T-cell (primary cell): ENCODE results near the gene DNAJB11. TPM values are rescaled to one million over a fixed set of nuclear protein-coding genes. Genes with fewer than 3 reads are reported as not detected.

ENCODE experiments used
- ATAC-seq, 4 experiments: fragments of 200-7000 bp in 3 of 4; fragments of 150-1000 bp in 1 of 4; cut with Tn5 transposase; replicated peaks in 1 of 4; 1 replicate in 3 of 4; 2 replicates in 1 of 4; pipeline ENCODE4 v1.10.0; 2021; ENCODE audit warnings: moderate library complexity in 3 of 4, mild to moderate bottlenecking in 2 of 4, moderate number of reproducible peaks in 1 of 4
- CTCF ChIA-PET, 2 donors: fragments of 300-600 bp; sonication (Branson Sonifier 250); formaldehyde crosslinking; loops; one replicate each; lab custom pipeline; 2022; ENCODE audit warnings: antibody characterized with exemption in 2 of 2; lab: Charles Lee
- POLR2A ChIA-PET, 2 donors: fragments of 300-600 bp; sonication (Branson Sonifier 250); formaldehyde crosslinking; loops; one replicate each; lab custom pipeline; 2022; ENCODE audit warnings: antibody characterized with exemption in 2 of 2; lab: Charles Lee
- DNase-seq, 35 experiments: peaks; one replicate each; pipeline versions ENCODE4 v3.0.0 to v3.0.0-alpha.2; 2013 to 2023
- H3K27ac ChIP-seq: one replicate; pipeline ENCODE4 v1.5.1; 2013; ENCODE audit warnings: low read length
- H3K27me3 ChIP-seq, 2 experiments: replicated peaks in 1 of 2; 1 replicate in 1 of 2; 2 replicates in 1 of 2; pipeline versions ENCODE4 v1.6.1 to v1.7.0; 2013; ENCODE audit warnings: low read length in 1 of 2, mixed read lengths in 1 of 2; ENCODE audit not compliant: control insufficient read depth in 2 of 2, insufficient read depth in 2 of 2; ENCODE audit errors: extremely low read depth in 1 of 2
- H3K36me3 ChIP-seq, 2 donors: 1 replicate in 1 of 2; 2 replicates in 1 of 2; pipeline versions ENCODE4 v1.6.1 to v1.7.0; 2013; ENCODE audit warnings: low read length in 1 of 2; ENCODE audit not compliant: control insufficient read depth in 2 of 2, insufficient read depth in 1 of 2; ENCODE audit errors: extremely low read depth in 1 of 2
- H3K4me1 ChIP-seq, 2 experiments: 1 replicate in 1 of 2; 2 replicates in 1 of 2; pipeline versions ENCODE4 v1.6.1 to v1.7.0; 2013; ENCODE audit warnings: low read length in 2 of 2, mixed read lengths in 1 of 2; ENCODE audit not compliant: insufficient read depth in 2 of 2, control insufficient read depth in 1 of 2; ENCODE audit errors: extremely low read depth in 1 of 2
- H3K4me3 ChIP-seq, 2 donors: 1 replicate in 1 of 2; 2 replicates in 1 of 2; pipeline versions ENCODE4 v1.5.1 to v1.7.0; 2013; ENCODE audit warnings: mild to moderate bottlenecking in 2 of 2, low read length in 1 of 2, moderate library complexity in 1 of 2; ENCODE audit not compliant: control insufficient read depth in 1 of 2; ENCODE audit errors: extremely low read depth in 1 of 2
- H3K9me3 ChIP-seq: 2 replicates; pipeline ENCODE4 v1.7.0; 2013
- H3K27ac Mint-ChIP-seq, 2 donors: one replicate each; pipeline ENCODE4 v1.8.0; 2020 to 2021; ENCODE audit warnings: mild to moderate bottlenecking in 2 of 2, mixed read lengths in 2 of 2
- H3K27me3 Mint-ChIP-seq, 2 donors: one replicate each; pipeline ENCODE4 v1.8.0; 2021 to 2022; ENCODE audit warnings: mixed read lengths in 2 of 2
- H3K36me3 Mint-ChIP-seq: one replicate; pipeline ENCODE4 v1.8.0; 2021; ENCODE audit warnings: mixed read lengths
- H3K4me1 Mint-ChIP-seq, 3 donors: one replicate each; pipeline ENCODE4 v1.8.0; 2020 to 2022; ENCODE audit warnings: mixed read lengths in 3 of 3, mild to moderate bottlenecking in 1 of 3
- H3K4me3 Mint-ChIP-seq, 3 donors: one replicate each; pipeline ENCODE4 v1.8.0; 2020 to 2022; ENCODE audit warnings: mild to moderate bottlenecking in 3 of 3, mixed read lengths in 3 of 3, moderate library complexity in 3 of 3
- H3K9me3 Mint-ChIP-seq, 3 donors: one replicate each; pipeline ENCODE4 v1.8.0; 2020 to 2022; ENCODE audit warnings: mixed read lengths in 3 of 3
- WGBS: methylation state at CpG from one replicate; pipeline ENCODE4 v1.1.5; 2013; ENCODE audit warnings: missing lambda C conversion rate; ENCODE audit not compliant: insufficient coverage; 5-methylcytosine and 5-hydroxymethylcytosine counted together
- total RNA-seq, 35 experiments: library from RNA in 6 of 35; stranded (reverse) in 6 of 35; fragments of 120-200 nt in 1 of 35; gene quantifications; one replicate each; pipeline versions ENCODE4 v1.2.1 to v1.2.4 and lab custom pipeline; 2013 to 2026

Gene DNAJB11
- total RNA-seq, 5 donors from 2014 or later (not counting 1 experiment from before 2014, with no cell fraction given) = 28.7 to 65.4 (median 31.7) TPM

DNA sequence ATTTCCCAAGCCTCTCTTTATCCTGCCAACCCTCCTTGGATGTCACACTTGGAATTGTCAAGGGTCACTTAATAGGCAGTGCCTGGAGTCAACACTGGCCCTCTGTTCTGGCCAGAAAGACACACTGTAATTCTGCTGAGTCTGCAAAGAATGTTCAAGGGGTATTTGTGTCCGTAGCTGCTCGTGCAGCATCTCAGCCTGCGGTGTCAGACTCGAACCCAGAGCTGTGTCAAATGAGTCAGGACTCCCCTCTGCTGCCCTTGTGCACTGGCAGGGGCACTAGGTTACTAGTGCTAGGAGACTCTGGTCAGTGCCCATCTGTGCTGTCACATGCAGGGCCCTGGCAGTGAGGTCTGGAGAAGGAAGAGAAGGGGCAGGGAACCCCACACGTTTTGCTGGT is 41.5 kb downstream of the DNAJB11 start:
- Mint-ChIP-seq H3K36me3 (no peaks in the 10 kb centered on the region), H3K4me3 (no peak overlapping the region), H3K4me1 (peaks cover 16 to 18% (median 16%) of the 10 kb centered on the region in 3 donors), H3K27ac (no peak overlapping the region), H3K9me3 (no peaks in the 10 kb centered on the region), H3K27me3 (peaks cover 16 to 17% of the 10 kb centered on the region in 2 donors)
- ChIA-PET CTCF (interaction anchor here in 1 of 2 donors (1.0 kb wide), 1 partner anchor 49 kb away, joined by 3 read pairs; no protein-coding TSS in a partner anchor), POLR2A (no interaction called here)
- Histone ChIP-seq H3K27me3 (peaks cover 4 to 10% of the 10 kb centered on the region in 2 experiments), H3K27ac (no peak overlapping the region), H3K9me3 (no peaks in the 10 kb centered on the region), H3K36me3 (no peaks in the 10 kb centered on the region), H3K4me1 (peaks cover 7 to 13% of the 10 kb centered on the region in 2 experiments), H3K4me3 (no peak overlapping the region)
- DNase-seq (no peak), ATAC-seq (no peak)
- WGBS = 59% methylated on average over 4 of the region's 5 CpGs

DNA sequence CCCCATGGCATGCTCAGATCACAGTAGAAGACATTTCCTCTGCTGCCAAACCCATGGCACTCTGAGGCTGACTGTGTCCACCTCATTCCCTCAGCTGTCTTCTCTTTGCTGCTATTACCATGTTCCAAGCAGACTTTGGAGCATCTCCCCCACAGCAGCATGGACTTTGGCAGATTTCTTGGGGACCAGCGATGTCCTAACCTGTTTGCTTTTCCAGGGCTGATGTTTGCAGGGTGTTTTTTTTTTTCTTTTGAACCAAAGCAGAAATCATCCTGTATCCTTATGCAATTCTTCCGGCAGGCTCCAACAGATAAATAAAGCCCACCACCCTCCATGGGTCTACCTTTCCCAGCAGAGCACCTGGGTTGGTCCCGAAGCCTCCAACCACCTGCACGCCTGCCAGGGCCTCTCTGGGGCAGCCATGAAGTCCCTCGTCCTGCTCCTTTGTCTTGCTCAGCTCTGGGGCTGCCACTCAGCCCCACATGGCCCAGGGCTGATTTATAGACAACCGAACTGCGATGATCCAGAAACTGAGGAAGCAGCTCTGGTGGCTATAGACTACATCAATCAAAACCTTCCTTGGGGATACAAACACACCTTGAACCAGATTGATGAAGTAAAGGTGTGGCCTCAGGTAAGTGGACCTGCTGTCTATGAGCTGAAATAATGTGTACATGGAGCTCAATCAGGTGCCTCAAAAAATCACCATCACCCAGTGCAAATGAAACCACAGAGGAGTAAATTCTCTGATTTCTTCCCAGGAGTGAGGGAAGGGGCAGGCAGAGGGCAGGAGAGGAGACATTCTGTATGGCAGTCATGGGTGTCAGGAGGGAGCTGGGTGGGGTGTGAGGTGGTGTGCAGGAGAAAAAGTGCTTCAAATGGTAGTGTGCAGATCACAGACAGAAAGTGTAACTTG is 42.5 kb downstream of the DNAJB11 start, which contains the start of gene AHSG:
Gene AHSG, plus strand, starts transcription at position 340 of the 916 bp plus-strand sequence. Its CDS starts 82 bp downstream, at position 422.
- Mint-ChIP-seq H3K36me3 (no peaks in the 10 kb centered on the region), H3K27me3 (peaks cover 16 to 21% of the 10 kb centered on the region in 2 donors), H3K9me3 (no peaks in the 10 kb centered on the region), H3K27ac (peak within 1 kb of the TSS in 1 of 2 donors; percentile 44), H3K4me1 (peaks cover 20 to 22% (median 21%) of the 10 kb centered on the region in 3 donors), H3K4me3 (no peak within 1 kb of the TSS)
- H3K36me3 ChIP-seq = no peaks in the 10 kb centered on the region
- no peak within 1 kb of the TSS for H3K4me3 ChIP-seq
- CTCF ChIA-PET = interaction anchor here (0.6 to 3.3 kb wide), 5 partner anchors 11 to 669 kb away, joined by 3 to 21 read pairs (median 4); no protein-coding TSS in a partner anchor
- ATAC-seq (no peak), DNase-seq (no peak)
- POLR2A ChIA-PET = no interaction called here
- peaks cover 4 to 15% of the 10 kb centered on the region in 2 experiments for H3K27me3 ChIP-seq
- H3K27ac ChIP-seq = no peak within 1 kb of the TSS
- H3K4me1 ChIP-seq = peaks cover 7 to 18% of the 10 kb centered on the region in 2 experiments
- WGBS = 80% methylated on average over 4 of the region's 7 CpGs
- H3K9me3 ChIP-seq = no peaks in the 10 kb centered on the region

DNA sequence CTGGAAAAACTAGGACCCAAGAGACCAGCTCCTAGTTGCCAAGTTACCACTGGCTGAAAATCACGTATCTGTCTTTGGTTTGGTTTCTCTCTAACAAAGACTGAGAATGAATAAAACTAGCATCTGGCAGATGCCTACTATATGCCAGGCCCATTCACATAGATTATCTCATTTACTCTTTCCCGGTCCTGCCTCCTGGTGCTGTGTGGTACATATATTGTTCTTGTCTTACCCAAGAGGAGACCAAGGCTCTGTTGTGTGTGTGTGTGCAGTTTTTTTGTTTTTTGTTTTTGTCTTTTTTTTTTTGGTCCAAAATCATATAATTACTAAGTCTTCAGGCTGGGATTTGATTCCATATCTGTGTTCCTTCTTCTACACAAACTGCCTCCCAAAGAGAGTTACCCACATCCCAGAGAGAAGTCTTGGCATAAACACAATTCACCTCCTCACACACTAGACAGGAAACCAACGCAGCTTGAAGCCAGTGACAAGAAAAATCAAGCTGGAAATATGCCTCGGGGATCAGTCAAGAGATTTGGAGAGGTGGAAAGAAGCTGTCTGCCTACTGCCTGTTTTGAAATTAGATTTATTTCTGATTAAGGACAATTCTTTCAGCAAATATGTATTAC is 43.2 kb downstream of the DNAJB11 start:
- H3K27ac Mint-ChIP-seq = no peak overlapping the region
- CTCF ChIA-PET = interaction anchor here (0.5 to 4.6 kb wide), 15 partner anchors 10 to 670 kb away, joined by 3 to 42 read pairs (median 4); partner anchors contain the start of gene DNAJB11 (in 1 of the 2)
- H3K36me3 Mint-ChIP-seq = no peaks in the 10 kb centered on the region
- no peak overlapping the region for H3K4me3 Mint-ChIP-seq
- Histone ChIP-seq H3K36me3 (no peaks in the 10 kb centered on the region), H3K27me3 (peaks cover 4 to 23% of the 10 kb centered on the region in 2 experiments), H3K4me1 (peaks cover 7 to 18% of the 10 kb centered on the region in 2 experiments), H3K9me3 (no peaks in the 10 kb centered on the region), H3K4me3 (no peak overlapping the region), H3K27ac (no peak overlapping the region)
- H3K9me3 Mint-ChIP-seq = no peaks in the 10 kb centered on the region
- WGBS = no CpG with 5 or more reads among the region's 4 CpGs
- H3K4me1 Mint-ChIP-seq = peaks cover 20 to 22% (median 21%) of the 10 kb centered on the region in 3 donors
- DNase-seq (no peak), ATAC-seq (no peak)
- POLR2A ChIA-PET = interaction anchor here in 1 of 2 donors (1.9 kb wide), 1 partner anchor 170 kb away, joined by 8 read pairs; the partner anchor contains the start of gene EIF4A2
- peaks cover 20 to 28% of the 10 kb centered on the region in 2 donors for H3K27me3 Mint-ChIP-seq

DNA sequence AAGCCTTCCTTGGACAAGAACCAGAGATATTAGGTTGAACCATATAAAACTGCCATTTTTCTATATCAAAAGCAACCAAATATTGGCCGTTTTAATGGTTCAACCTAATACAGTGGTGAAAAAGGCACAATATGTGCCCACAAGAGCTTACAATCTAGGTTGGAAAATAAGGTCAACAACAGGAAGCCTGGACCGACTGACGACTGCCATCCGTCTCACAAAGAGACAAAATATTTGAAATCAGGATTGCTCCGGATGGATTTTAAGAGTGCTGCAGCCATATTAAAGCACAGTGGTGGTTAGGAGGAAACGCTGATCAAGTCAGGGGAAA is 43.7 kb downstream of the DNAJB11 start:
- Histone ChIP-seq H3K36me3 (no peaks in the 10 kb centered on the region), H3K4me1 (peaks cover 7 to 18% of the 10 kb centered on the region in 2 experiments), H3K27me3 (peaks cover 4 to 26% of the 10 kb centered on the region in 2 experiments), H3K27ac (no peak overlapping the region), H3K4me3 (peak overlapping the region in 1 of 2 donors; percentile 25), H3K9me3 (no peaks in the 10 kb centered on the region)
- Mint-ChIP-seq H3K27me3 (peaks cover 21 to 30% of the 10 kb centered on the region in 2 donors), H3K9me3 (no peaks in the 10 kb centered on the region), H3K27ac (peak overlapping the region; percentile 53 to 75), H3K4me1 (peaks cover 20 to 22% (median 21%) of the 10 kb centered on the region in 3 donors), H3K4me3 (peak overlapping the region; percentile 15 to 52 (median 50)), H3K36me3 (no peaks in the 10 kb centered on the region)
- POLR2A ChIA-PET = interaction anchor here in 1 of 2 donors (1.1 to 1.9 kb wide), 2 partner anchors 44 to 169 kb away, joined by 6 to 8 read pairs; partner anchors contain the start of genes DNAJB11 and EIF4A2
- WGBS = 40% methylated on average over 5 of the region's 6 CpGs
- CTCF ChIA-PET = interaction anchor here (0.5 to 4.6 kb wide), 29 partner anchors 10 to 770 kb away, joined by 3 to 42 read pairs (median 6); partner anchors contain the start of genes DNAJB11 (in 1 of the 2) and TBCCD1 (in 1 of the 2)
- ATAC-seq = no peak
- no peak for DNase-seq

DNA sequence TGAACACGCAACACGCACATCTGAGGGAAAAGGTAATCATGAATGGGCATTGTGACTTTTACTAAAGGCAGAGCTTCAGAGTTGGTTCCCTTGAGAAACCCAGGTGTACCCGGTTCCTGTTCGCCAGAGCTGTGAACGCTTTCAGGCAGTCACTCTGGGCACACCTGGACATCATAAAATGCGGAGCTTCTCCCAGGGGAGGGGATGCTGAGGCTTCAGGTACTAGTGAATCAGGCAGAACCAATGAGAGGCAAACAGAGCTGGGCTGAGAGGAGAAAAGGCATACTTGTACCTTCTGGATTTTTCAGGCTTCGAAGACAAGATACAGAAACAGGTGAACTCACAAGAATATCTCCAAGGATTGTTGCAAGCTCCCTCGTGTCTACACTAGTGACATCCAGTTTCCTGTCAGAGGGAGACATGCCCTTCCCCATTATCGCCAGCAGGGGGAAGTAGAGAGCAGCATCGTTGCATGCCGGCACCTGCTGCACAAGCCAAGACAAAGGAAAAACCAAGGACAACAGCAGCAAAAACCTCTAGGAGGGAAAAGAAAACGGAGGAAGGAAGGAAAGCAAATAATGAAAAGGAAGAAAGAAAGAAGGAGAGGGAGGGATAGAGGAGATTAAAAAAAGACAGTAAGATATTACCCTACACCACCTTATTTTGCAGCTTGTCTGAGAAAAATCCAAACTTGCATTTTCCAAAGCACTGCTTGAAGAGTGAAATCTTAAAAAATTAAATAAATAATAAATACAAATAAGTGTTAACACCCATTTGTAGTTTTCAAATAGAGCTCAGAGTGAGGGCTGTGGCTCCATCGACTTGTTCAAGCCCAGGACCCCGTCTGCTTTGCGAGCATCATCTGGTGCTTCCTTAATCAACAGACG is 44.3 kb downstream of the DNAJB11 start:
- Histone ChIP-seq H3K4me1 (peaks cover 7 to 18% of the 10 kb centered on the region in 2 experiments), H3K27me3 (peaks cover 4 to 26% of the 10 kb centered on the region in 2 experiments), H3K27ac (no peak overlapping the region), H3K9me3 (no peaks in the 10 kb centered on the region), H3K36me3 (no peaks in the 10 kb centered on the region), H3K4me3 (peak overlapping the region in 1 of 2 donors; percentile 25)
- CTCF ChIA-PET = interaction anchor here (0.5 to 4.6 kb wide), 37 partner anchors 9 to 770 kb away, joined by 3 to 42 read pairs (median 4); partner anchors contain the start of genes DNAJB11 (in 1 of the 2), RPL39L (in 1 of the 2) and TBCCD1 (in 1 of the 2)
- Mint-ChIP-seq H3K27me3 (peaks cover 21 to 30% of the 10 kb centered on the region in 2 donors), H3K27ac (peak overlapping the region; percentile 53 to 75), H3K9me3 (no peaks in the 10 kb centered on the region), H3K4me3 (peak overlapping the region; percentile 15 to 52 (median 50)), H3K36me3 (no peaks in the 10 kb centered on the region), H3K4me1 (peaks cover 20 to 22% (median 21%) of the 10 kb centered on the region in 3 donors)
- POLR2A ChIA-PET = interaction anchor here (0.5 to 1.9 kb wide), 4 partner anchors 44 to 636 kb away, joined by 3 to 8 read pairs (median 4); partner anchors contain the start of genes DNAJB11 (in 1 of the 2) and EIF4A2 (in 1 of the 2)
- ATAC-seq (peak; percentile 51 to 67 (median 60)), DNase-seq (peak; percentile 35 to 90 (median 63))
- WGBS = 42% methylated on average over 11 of the region's 16 CpGs
